ENCODE measurements around the gene ATXN7L1.
"Not testable (repeated sequence)": the region's sequence is repeated elsewhere in the genome, so short reads cannot be mapped to it uniquely, and the experiment has no call there.

ATXN7L1 gene

GRCh38 chr7:105800442-105800841, 76.0 kb downstream of the ATXN7L1 start:
- DNase-seq: no peak

DNA sequence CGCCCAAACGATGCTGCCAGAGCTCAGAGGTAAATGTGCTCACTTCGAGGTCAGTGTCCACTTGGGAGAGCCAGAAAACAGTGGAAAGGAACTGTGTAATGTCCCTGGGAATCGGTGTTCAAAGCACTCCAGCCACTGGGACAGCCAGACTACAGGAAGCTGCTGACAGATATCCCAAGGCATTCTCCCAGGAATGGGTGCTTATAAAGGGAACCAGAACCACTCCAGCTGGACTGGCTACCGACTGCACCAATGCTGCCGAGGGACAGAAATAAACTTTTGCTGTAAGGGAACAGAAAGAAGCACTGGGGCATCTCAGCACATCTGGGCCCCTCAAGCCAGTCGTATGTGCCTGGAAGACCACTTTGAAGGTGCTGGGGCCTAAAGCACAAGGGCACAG, 76.7 kb downstream of the ATXN7L1 start:
- no peak for DNase-seq

- DNase-seq: no peak
Measured at GRCh38 chr7:105799006-105799405, 77.4 kb downstream of the ATXN7L1 start.

DNA sequence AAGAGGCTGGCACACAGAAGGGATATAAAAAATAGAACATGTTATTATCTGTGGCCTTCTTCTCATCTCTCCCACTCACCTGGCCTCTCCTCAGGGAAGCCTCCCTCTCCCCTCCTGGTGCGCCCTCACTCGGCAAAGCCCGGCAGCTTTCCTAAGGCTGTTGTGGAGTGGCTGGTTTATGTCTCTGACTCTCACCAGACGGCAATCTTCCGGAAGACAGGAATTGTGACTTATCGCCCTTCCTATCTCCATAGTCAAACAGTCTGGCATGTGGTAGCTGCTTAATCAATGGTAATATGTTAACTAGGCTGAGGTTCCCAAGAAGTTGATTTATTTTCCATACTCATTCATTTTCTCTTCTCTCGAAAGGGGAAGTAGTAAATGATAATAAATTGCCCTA, 78.7 kb downstream of the ATXN7L1 start:
- DNase-seq: no peak

- no peak for DNase-seq
Measured at GRCh38 chr7:105796365-105796764, 80.0 kb downstream of the ATXN7L1 start.

DNA sequence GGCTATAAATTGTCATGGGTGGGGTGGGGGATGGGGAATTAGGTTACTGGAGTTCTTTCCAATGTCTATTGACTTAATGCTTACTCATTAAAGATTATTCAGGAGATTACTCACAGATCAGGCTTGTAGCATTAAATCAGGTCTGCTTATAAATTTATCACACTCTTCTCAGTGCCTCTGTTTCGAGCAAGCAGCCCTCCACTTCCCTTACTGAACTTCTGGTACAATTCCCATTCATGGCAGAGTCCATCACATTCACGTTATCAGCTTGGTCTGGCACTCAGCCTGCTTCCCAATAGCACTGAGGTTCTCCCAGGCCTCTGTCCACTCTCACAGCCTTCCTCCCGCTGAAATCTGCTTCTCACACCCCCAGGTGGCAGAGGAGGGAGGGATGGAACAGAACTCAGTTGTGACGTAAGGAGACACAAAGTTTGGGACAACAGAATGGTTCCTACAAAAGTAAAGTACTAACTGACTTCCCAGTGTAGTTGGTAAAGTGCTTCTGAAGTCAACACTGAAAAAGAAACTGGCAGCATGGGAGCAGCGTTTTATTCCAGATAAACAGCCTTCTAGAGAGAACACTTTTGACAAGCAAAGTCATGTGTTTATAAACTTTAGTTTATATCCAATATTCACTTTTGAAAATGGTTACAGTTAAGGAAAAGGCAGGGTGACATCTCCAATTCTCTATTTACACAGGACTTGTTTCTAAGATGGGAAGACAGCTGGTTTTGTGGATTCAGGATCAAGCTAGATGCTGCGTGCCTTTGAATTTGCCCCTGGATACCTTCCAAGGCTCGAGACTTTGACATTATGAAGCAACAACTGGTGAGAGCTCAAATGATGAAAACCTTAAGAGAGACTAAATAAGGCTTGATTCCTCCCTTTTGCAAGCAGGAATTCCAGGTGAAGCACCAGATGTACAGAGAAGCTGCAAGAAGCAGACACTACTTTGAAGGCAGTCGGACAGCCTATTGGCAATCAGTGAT, 81.4 kb downstream of the ATXN7L1 start:
- DNase-seq: no peak

DNA sequence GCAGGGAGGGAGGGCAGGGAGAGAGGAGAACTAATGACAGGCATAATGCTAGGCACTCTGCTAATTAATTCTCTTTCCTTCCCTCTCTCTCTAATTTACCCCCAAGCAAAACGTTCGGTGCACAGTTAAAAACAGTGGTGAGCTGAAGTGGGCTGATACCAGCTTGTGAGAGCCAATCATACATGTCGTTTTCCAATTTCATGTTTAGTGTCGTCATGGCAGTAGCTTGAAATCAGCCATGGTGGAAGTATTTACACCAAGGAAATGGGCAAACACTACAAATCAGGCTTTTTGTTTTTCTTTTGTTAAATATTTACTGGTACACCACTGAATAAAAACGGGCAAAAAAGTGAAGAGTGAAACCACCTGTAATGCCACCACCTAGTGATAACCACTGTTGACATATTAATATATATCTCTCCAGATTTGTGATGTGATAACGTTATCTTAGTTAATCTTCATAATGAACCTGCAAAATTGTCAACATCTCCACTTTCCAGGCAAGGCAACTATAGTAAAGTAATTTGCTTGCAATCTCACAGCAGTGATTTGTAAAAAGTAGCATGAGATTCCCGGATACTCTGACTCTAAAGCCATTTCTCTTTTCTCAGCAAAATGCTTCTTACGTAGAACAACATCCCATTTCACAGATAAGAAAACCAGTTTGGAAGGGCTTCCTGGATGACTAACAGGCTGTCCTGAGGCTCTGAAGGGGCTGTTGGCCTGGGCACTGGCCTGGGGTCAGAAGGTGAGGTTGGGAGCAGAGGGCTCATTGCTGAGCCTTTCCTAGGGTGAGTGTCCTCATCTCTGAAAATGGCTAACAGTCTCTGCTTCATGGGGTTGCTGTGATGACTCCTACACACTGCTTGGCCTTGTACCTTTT, 83.7 kb downstream of the ATXN7L1 start:
- no peak for DNase-seq

GRCh38 chr7:105791926-105792325, 84.5 kb downstream of the ATXN7L1 start:
- DNase-seq: no peak

DNA sequence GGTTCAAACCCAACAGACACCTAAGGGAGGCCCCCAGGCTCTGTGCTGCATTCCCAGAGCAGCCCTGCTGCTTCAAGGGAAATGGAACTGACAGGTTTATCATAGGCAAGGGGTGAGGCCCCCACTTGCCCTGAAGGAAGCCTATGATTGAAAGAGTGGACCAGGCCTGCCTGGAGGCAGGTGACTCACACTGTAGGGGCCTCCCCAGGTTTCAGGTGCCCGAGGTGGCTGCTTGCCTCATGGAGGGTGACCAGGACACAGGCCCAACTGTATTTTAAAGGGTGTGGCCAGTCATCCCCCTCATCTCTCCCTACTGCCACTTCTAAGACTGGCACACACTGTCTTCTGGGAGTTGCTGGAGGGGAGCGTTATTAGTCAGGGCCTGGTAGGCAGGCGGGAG, 85.4 kb downstream of the ATXN7L1 start:
- DNase-seq: no peak

- not testable (repeated sequence) for DNase-seq
Measured at GRCh38 chr7:105790452-105790851, 85.9 kb downstream of the ATXN7L1 start.

DNA sequence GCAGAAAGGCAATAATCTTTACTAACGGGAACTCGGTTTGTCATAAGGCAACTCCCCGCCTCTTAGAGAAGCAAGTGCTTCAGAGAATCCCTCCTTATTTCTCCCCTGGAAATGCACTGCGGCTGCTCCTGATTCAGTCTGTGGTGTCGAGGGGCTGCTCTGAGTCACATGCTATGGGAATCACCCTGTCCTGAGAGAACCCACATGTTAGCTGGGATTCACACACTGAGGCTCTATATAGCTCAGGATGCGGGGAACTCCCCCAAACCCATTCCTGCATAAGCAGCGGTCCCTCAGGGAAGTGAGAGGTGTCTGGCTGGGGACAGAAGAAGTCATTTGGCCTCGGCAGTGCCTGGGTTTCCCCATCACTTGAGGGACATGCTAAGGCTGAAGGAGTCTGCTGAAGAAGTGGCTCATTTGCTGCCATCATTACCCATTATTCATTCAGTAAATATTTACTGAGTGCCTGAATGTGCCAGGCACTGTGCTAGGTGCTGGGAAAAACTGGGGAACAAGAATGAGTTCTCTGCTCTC, 87.5 kb downstream of the ATXN7L1 start:
- no peak for DNase-seq

- no peak for DNase-seq
Measured at GRCh38 chr7:105788356-105788755, 88.0 kb downstream of the ATXN7L1 start.

DNA sequence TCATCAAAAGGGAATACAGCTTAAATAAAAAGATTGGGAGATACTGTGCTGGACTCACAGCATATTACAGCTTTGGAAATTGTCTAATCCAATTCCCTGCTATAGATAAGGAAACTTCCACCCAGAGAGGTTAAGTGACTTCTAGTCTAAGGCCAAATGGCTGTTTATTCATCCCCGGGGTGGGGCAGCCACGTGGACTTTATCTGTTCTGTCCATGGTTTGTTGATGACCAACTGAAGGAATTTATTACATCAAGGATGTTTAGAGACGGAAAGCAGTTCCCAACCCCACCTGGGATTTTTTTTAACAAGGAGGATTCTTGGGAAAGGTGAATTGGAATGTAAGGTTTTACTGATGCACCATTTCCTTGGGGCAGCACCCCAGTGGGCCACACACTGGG, 88.6 kb downstream of the ATXN7L1 start:
- DNase-seq: no peak

DNA sequence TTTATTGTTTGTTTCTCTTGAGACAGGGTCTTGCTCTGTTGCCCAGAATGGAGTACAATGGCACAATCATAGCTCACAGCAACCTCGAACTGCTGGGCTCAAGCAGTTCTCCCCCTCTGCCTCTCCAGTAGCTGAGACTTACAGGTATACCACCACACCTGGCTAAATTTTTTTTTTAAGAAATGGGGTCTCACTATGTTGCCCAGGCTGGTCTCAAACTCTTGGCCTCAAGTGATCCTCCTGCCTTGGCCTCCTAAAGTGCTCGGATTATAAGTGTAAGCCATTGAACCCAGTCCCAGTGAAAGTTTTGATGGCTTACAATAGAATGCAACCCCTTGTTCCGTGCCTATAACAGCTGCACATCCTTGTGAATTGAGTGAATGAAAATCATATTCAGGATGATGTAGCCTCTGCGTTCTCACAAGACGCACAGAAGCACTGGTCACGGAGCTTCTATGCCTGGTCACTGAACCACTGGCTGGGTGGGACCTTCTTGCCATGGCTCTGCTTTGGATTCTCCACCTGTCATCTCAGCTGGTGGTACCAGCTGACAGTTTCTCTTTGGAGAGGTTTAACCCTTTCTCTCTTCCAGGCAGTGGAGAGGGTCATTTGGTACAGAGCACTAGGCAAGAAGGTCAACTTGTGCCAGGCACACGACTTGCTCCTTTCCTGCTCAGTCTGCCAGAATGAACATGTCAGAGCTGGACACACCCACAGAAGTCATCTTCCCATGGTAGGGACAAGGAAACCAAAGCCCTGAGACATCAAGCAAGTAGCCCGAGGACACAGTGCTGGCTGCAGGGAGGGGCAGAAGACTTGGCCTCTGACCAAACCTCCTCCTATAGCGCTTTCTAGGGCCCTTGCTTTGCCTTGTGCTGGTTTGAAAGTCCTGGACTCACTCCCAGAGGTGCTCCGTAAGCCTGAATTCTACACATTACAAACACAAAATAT, 89.6 kb downstream of the ATXN7L1 start:
- no peak for DNase-seq

GRCh38 chr7:105782391-105783042, 93.9 kb downstream of the ATXN7L1 start:
- DNase-seq: no peak

DNA sequence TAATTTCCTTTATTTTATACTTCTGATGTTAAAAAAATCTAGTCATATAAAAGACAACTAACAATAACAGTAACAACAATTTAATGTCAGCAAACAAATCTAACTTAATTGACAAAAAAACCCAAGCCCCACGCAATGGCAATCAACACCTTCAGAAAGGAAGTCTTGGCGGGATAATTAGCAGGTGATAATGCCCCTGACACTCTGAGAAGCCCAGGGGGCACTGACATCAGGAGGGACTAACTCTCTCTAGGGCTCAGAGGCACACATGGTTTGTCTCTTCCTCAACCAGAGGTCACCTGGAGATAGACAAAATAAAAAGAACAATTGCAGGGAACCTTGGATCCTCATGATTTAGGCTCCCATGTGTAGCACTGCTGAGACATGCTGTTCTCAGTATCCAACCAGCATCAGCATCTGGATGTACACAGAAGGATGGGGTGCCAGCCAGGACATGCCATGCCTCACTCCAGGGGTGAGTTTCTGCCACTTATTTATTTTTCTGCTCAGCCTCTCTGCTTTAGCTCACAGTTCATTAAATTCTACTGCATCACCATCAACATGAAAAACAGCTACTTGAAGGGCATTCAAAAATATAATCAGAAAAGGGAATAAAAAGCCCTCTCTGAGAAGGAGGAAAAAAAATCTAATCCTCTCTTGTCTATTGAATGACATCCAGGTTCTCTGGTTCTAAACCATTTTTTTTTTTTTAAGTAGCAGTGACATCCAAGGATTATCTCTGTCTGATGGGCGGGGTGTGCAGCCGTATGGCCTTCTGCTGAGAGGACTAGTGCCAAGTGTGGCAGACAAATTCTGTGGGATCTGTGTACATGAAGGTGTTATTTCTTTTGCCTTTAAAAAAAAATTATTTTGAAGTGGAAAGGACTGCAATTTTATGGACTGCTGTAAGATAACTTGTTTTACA, 96.3 kb downstream of the ATXN7L1 start:
- DNase-seq: no peak

GRCh38 chr7:105778956-105779355, 97.4 kb downstream of the ATXN7L1 start:
- no peak for DNase-seq

- DNase-seq: no peak
Measured at GRCh38 chr7:105776986-105777910, 99.2 kb downstream of the ATXN7L1 start.

GRCh38 chr7:105776068-105776790, 100.2 kb downstream of the ATXN7L1 start:
- DNase-seq: no peak

Data from activated CD4-positive, alpha-beta T cell treated with anti-CD3 and anti-CD28 coated beads, Interleukin-2, amount 50 U/mL, for 1 hour (primary cell).